Right lobe of liver (tissue), 6 donors: Measurements from ENCODE around the gene MMP25. TPM values are rescaled to one million over a fixed set of nuclear protein-coding genes. Genes with fewer than 3 reads are reported as not detected.
A peak's percentile ranks its signal among the peaks of the same experiment; 100 is the strongest.

Source experiments
- ATAC-seq, 4 donors: fragments of 200-7000 bp; cut with Tn5 transposase; one replicate each; pipeline ENCODE4 v1.9.1; 2020; ENCODE audit warnings: mild to moderate bottlenecking in 4 of 4, moderate library complexity in 4 of 4
- DNase-seq, 3 donors: peaks; one replicate each; pipeline ENCODE4 v3.0.0-alpha.2; 2020
- H3K27ac ChIP-seq, 3 donors: fragments of 200-600 bp; one replicate each; pipeline ENCODE4 v1.8.0; 2022
- H3K27me3 ChIP-seq, 2 donors: fragments of 200-600 bp; one replicate each; pipeline ENCODE4 v1.8.0; 2022
- H3K36me3 ChIP-seq, 4 donors: fragments of 200-600 bp; sonication (generic) in 1 of 4; one replicate each; pipeline versions ENCODE4 v1.5.1 to v1.8.0; 2017 to 2022; ENCODE audit warnings: control low read depth in 1 of 4
- H3K4me1 ChIP-seq, 4 donors: fragments of 200-600 bp; sonication (generic) in 1 of 4; one replicate each; pipeline versions ENCODE4 v1.5.1 to v1.8.0; 2017 to 2022; ENCODE audit warnings: control low read depth in 1 of 4
- H3K4me3 ChIP-seq, 3 donors: fragments of 200-600 bp; one replicate each; pipeline ENCODE4 v1.8.0; 2022
- H3K9me3 ChIP-seq, 4 donors: fragments of 200-600 bp; sonication (generic) in 1 of 4; one replicate each; pipeline versions ENCODE4 v1.5.1 to v1.8.0; 2017 to 2022; ENCODE audit warnings: control low read depth in 1 of 4
- CTCF ChIP-seq, 4 donors: fragments of 200-600 bp in 3 of 4; fragments of 450-650 bp in 1 of 4; IDR thresholded peaks; one replicate each; pipeline versions ENCODE4 v1.5.1 to v1.8.0; 2016 to 2022; ENCODE audit warnings: antibody characterized with exemption in 4 of 4, mild to moderate bottlenecking in 2 of 4
- POLR2A ChIP-seq: fragments of 450-650 bp; IDR thresholded peaks from one replicate; pipeline ENCODE4 v1.6.1; 2017; ENCODE audit warnings: antibody characterized with exemption, mild to moderate bottlenecking
- WGBS: methylation state at CpG from one replicate; pipeline ENCODE4 v1.1.6; 2018; ENCODE audit warnings: low coverage, low lambda C conversion rate; ENCODE audit not compliant: insufficient coverage; ENCODE audit errors: missing lambda C conversion rate; 5-methylcytosine and 5-hydroxymethylcytosine counted together
- intact Hi-C, 2 donors: fragments of 100-400 bp; cut with DNase I; formaldehyde crosslinking; loops; one replicate each; pipeline versions ENCODE4 v1.11.2 to v1.14.1; 2022
- total RNA-seq, 6 experiments: library from RNA; depleted of rRNA in 2 of 6; stranded (reverse); fragments of >200 nt in 2 of 6; fragmentation: NEBNext Ultra II Directional in 3 of 6; extraction: Animal tissue kit (Norgen Biotek cat#: 25700) in 3 of 6; gene quantifications; one replicate each; pipeline versions ENCODE4 v1.1.0 to v1.2.4, GENCODE V29; 2016 to 2023
- donor health status: DM: no; HTN: yes; CAD: no.
- donor health status: DM: no; HTN: no; CAD: no.
- donor health status: DM: no; HTN: no; CAD: no.
- donor health status: DM: no; HTN: yes; CAD: no.
- donor health status: DM: no; HTN: yes; CAD: no.

The MMP25 gene
- total RNA-seq, 6 experiments from 2014 or later = 1.3 to 2.0 (median 1.6) TPM

- H3K4me3 ChIP-seq = peak overlapping the region; percentile 64 to 84 (median 74)
- H3K9me3 ChIP-seq = no peaks in the 10 kb centered on the region
- H3K27me3 ChIP-seq = no peaks in the 10 kb centered on the region
- ATAC-seq = no peak
- no peaks in the 10 kb centered on the region for H3K36me3 ChIP-seq
- peak in 1 of 3 donors; percentile 31 for DNase-seq
- no peak overlapping the region for H3K27ac ChIP-seq
- H3K4me1 ChIP-seq = peaks cover 0 to 27% (median 14%) of the 10 kb centered on the region in 4 donors
- TF ChIP-seq CTCF (IDR thresholded peaks at IDR 0.05) (no peak), POLR2A (no peak)
- intact Hi-C loops = no loop called here
- 45% methylated on average over 19 of the region's 40 CpGs for whole genome bisulfite sequencing
Measured at GRCh38 chr16:3019594-3020246, 26.6 kb upstream of the MMP25 start.

GRCh38 chr16:3020247-3020603, 26.1 kb upstream of the MMP25 start, which contains the start of gene TNFRSF12A:
Gene TNFRSF12A, plus strand, starts transcription at chr16:3020368. Its CDS starts 30 bp downstream, at chr16:3020398.
- Histone ChIP-seq H3K27me3 (no peaks in the 10 kb centered on the region), H3K4me3 (peak within 1 kb of the TSS; percentile 64 to 84 (median 74)), H3K9me3 (no peaks in the 10 kb centered on the region), H3K4me1 (peaks cover 0 to 28% (median 14%) of the 10 kb centered on the region in 4 donors), H3K36me3 (no peaks in the 10 kb centered on the region), H3K27ac (peak within 1 kb of the TSS; percentile 84 to 95 (median 91))
- peak; percentile 17 to 68 (median 56) for ATAC-seq
- peak; percentile 99 for TF ChIP-seq POLR2A
- no peak for TF ChIP-seq CTCF (IDR thresholded peaks at IDR 0.05)
- intact Hi-C loops = no loop called here
- 0% methylated on average over 1 of the region's 49 CpGs for WGBS
- peak; percentile 81 to 87 (median 83) for DNase-seq

- TF ChIP-seq CTCF (IDR thresholded peaks at IDR 0.05) = no peak
- TF ChIP-seq POLR2A = peak; percentile 63
- under 1% methylated on average over 32 of the region's 57 CpGs for WGBS
- Histone ChIP-seq H3K27me3 (no peaks in the 10 kb centered on the region), H3K36me3 (peaks cover 0 to 1% (median 0%) of the 10 kb centered on the region in 4 donors), H3K9me3 (no peaks in the 10 kb centered on the region), H3K27ac (peak overlapping the region; percentile 84 to 95 (median 91)), H3K4me3 (peak overlapping the region; percentile 64 to 84 (median 74)), H3K4me1 (peaks cover 0 to 28% (median 14%) of the 10 kb centered on the region in 4 donors)
- ATAC-seq (peak; percentile 29 to 50 (median 36)), DNase-seq (peak in 2 of 3 donors; percentile 74 to 91)
- intact Hi-C loops = no loop called here
Measured at GRCh38 chr16:3020604-3021448, 25.5 kb upstream of the MMP25 start.

GRCh38 chr16:3021449-3022207, 24.7 kb upstream of the MMP25 start:
- Histone ChIP-seq H3K4me1 (peaks cover 0 to 28% (median 14%) of the 10 kb centered on the region in 4 donors), H3K4me3 (peak overlapping the region; percentile 64 to 84 (median 74)), H3K36me3 (peaks cover 0 to 6% (median 0%) of the 10 kb centered on the region in 4 donors), H3K9me3 (no peaks in the 10 kb centered on the region), H3K27ac (peak overlapping the region; percentile 84 to 95 (median 91)), H3K27me3 (no peaks in the 10 kb centered on the region)
- intact Hi-C loops = no loop called here
- ATAC-seq = peak; percentile 41 to 52 (median 46)
- TF ChIP-seq POLR2A (no peak), CTCF (IDR thresholded peaks at IDR 0.05) (peak in 3 of 4 donors; percentile 32 to 37 (median 37))
- WGBS = 9% methylated on average over 11 of the region's 25 CpGs
- DNase-seq = peak; percentile 80 to 88 (median 83)
